ENCODE results near the gene SPX.

DNA sequence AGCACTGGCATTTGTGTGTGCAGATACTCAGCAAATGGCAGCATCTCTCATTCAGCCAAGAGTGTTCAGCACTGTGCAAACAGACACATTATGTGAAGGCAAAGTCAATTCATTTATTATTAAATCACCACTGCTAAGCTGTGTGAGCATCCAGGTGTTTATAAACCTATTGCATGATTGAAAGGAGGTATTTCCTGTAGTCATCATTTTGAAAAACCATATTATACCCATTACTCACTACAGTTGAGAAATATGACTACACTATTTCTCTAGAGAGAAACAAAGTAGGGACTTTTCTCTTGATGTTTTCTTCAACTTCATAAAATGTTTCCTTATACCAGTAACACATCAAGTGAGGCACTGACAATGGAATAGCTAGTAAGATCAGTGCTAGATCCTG, 13.7 kb downstream of the SPX start:
- TF ChIP-seq, protein P1, sequence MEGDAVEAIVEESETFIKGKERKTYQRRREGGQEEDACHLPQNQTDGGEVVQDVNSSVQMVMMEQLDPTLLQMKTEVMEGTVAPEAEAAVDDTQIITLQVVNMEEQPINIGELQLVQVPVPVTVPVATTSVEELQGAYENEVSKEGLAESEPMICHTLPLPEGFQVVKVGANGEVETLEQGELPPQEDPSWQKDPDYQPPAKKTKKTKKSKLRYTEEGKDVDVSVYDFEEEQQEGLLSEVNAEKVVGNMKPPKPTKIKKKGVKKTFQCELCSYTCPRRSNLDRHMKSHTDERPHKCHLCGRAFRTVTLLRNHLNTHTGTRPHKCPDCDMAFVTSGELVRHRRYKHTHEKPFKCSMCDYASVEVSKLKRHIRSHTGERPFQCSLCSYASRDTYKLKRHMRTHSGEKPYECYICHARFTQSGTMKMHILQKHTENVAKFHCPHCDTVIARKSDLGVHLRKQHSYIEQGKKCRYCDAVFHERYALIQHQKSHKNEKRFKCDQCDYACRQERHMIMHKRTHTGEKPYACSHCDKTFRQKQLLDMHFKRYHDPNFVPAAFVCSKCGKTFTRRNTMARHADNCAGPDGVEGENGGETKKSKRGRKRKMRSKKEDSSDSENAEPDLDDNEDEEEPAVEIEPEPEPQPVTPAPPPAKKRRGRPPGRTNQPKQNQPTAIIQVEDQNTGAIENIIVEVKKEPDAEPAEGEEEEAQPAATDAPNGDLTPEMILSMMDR (IDR thresholded peaks at IDR 0.05), result no peak
- no peak for TF ChIP-seq POLR2AphosphoS5 (IDR thresholded peaks at IDR 0.05)
